ENCODE measurements around the gene CPNE5. TPM values are rescaled to one million over a fixed set of nuclear protein-coding genes. Genes with fewer than 3 reads are reported as not detected.

Gene CPNE5
- total RNA-seq, 1 experiment from 2014 or later: 0.44 TPM

DNA sequence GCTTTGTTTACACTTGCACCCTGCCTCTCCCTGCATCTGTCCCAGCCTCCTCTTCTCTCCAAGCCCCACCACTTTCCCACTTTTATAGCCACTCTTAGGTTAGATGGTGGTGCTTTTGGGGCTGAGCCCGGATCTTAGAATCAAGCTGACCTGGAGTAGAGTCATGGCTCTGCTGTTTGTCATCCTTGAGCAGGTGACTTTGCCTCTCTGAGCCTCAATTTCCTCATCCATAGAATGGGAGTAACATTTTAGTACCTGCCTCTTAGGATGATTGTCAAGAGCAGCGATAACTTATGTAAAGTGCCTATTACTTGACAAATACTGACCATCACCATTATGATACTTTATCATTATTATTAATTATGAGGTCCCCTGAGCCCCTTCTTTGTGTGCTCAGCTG is 48.2 kb downstream of the CPNE5 start:
- Histone ChIP-seq H3K9me3 (ENCODE audit: control insufficient read depth, insufficient read depth, low read depth, low read length) (no peaks in the 10 kb centered on the region), H3K4me1 (ENCODE audit: control insufficient read depth, insufficient read depth, low read length) (no peaks in the 10 kb centered on the region), H3K27me3 (ENCODE audit: control insufficient read depth, insufficient read depth, low read length) (no peaks in the 10 kb centered on the region), H3K27ac (ENCODE audit: low read length) (no peak overlapping the region), H3K4me3 (ENCODE audit: low read depth in 2 of 2, low read length in 2 of 2) (no peak overlapping the region), H3K36me3 (ENCODE audit: control insufficient read depth, insufficient read depth, low read length) (no peaks in the 10 kb centered on the region)
- ChIA-PET CTCF (interaction anchor here (0.6 kb wide), 2 partner anchors 143 to 186 kb away, joined by 3 read pairs; no protein-coding TSS in a partner anchor), POLR2A (interaction anchor here (0.7 kb wide), 1 partner anchor 1609 kb away, joined by 3 read pairs; no protein-coding TSS in a partner anchor)
- intact Hi-C loops (cut with micrococcal nuclease; ENCODE audit: unreplicated experiment) (no loop called here), in situ Hi-C loops (cut with HindIII; ENCODE audit: low pct_unique_long_range_greater_than_20kb, low sequenced_read_pairs) (no loop called here)
- TF ChIP-seq REST (IDR thresholded peaks at IDR 0.05; ENCODE audit: insufficient read depth in 1 of 2, low read depth in 2 of 2, low read length in 1 of 2): no peak
- no peak for TF ChIP-seq SIN3A (IDR thresholded peaks at IDR 0.05; ENCODE audit: borderline replicate concordance, insufficient read depth, low read depth, low read length)
- TF ChIP-seq, protein P1, sequence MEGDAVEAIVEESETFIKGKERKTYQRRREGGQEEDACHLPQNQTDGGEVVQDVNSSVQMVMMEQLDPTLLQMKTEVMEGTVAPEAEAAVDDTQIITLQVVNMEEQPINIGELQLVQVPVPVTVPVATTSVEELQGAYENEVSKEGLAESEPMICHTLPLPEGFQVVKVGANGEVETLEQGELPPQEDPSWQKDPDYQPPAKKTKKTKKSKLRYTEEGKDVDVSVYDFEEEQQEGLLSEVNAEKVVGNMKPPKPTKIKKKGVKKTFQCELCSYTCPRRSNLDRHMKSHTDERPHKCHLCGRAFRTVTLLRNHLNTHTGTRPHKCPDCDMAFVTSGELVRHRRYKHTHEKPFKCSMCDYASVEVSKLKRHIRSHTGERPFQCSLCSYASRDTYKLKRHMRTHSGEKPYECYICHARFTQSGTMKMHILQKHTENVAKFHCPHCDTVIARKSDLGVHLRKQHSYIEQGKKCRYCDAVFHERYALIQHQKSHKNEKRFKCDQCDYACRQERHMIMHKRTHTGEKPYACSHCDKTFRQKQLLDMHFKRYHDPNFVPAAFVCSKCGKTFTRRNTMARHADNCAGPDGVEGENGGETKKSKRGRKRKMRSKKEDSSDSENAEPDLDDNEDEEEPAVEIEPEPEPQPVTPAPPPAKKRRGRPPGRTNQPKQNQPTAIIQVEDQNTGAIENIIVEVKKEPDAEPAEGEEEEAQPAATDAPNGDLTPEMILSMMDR (IDR thresholded peaks at IDR 0.05): no peak
- no peak for TF ChIP-seq POLR2AphosphoS5 (IDR thresholded peaks at IDR 0.05; ENCODE audit: low read depth, low read length)
- TF ChIP-seq TCF7L2 (IDR thresholded peaks at IDR 0.05; ENCODE audit: low read depth, low read length): no peak
- ATAC-seq: no peak
- DNase-seq (ENCODE audit: low read depth, low spot score): no peak
- BruUV-seq (replicated peaks): no TSS peak

GRCh38 chr6:36788768-36789167 is 50.5 kb downstream of the CPNE5 start:
- POLR2A ChIA-PET: interaction anchor here (0.6 kb wide), 1 partner anchor 12 kb away, joined by 3 read pairs; no protein-coding TSS in a partner anchor
- no peaks in the 10 kb centered on the region for H3K36me3 ChIP-seq (ENCODE audit: control insufficient read depth, insufficient read depth, low read length)
- no peaks in the 10 kb centered on the region for H3K9me3 ChIP-seq (ENCODE audit: control insufficient read depth, insufficient read depth, low read depth, low read length)
- H3K4me1 ChIP-seq (ENCODE audit: control insufficient read depth, insufficient read depth, low read length): no peaks in the 10 kb centered on the region
- ATAC-seq: no peak
- in situ Hi-C loops (cut with HindIII; ENCODE audit: low pct_unique_long_range_greater_than_20kb, low sequenced_read_pairs) (no loop called here), intact Hi-C loops (cut with micrococcal nuclease; ENCODE audit: unreplicated experiment) (no loop called here)
- H3K27ac ChIP-seq (ENCODE audit: low read length): no peak overlapping the region
- no peak for DNase-seq (ENCODE audit: low read depth, low spot score)
- no TSS peak for BruUV-seq (replicated peaks)
- no peaks in the 10 kb centered on the region for H3K27me3 ChIP-seq (ENCODE audit: control insufficient read depth, insufficient read depth, low read length)
- TF ChIP-seq REST (IDR thresholded peaks at IDR 0.05; ENCODE audit: insufficient read depth in 1 of 2, low read depth in 2 of 2, low read length in 1 of 2): no peak
- no peak overlapping the region for H3K4me3 ChIP-seq (ENCODE audit: low read depth in 2 of 2, low read length in 2 of 2)
- CTCF ChIA-PET: interaction anchor here (0.7 to 1.0 kb wide), 2 partner anchors 9 to 63 kb away, joined by 3 read pairs; no protein-coding TSS in a partner anchor

Data from Panc1 (cell line).